Neutrophil (primary cell): ENCODE measurements around the gene ZBTB43.
A peak's percentile ranks its signal among the peaks of the same experiment; 100 is the strongest.
"Not testable (repeated sequence)": the region's sequence is repeated elsewhere in the genome, so short reads cannot be mapped to it uniquely, and the experiment has no call there.

Experiments
- H3K27ac ChIP-seq: fragments of 200-600 bp; sonication (generic); 2 replicates; pipeline ENCODE4 v1.5.1; 2016; ENCODE audit warnings: mild to moderate bottlenecking, moderate library complexity
- H3K27me3 ChIP-seq: fragments of 200-600 bp; sonication (generic); 2 replicates; pipeline ENCODE4 v1.6.0; 2016; ENCODE audit warnings: mild to moderate bottlenecking
- H3K36me3 ChIP-seq: fragments of 200-600 bp; sonication (generic); 2 replicates; pipeline ENCODE4 v1.5.1; 2017
- H3K4me1 ChIP-seq, 2 experiments: fragments of 200-600 bp in 1 of 2; sonication (generic) in 1 of 2; 1 replicate in 1 of 2; 2 replicates in 1 of 2; pipeline versions ENCODE4 v1.5.1 to v1.6.1; 2013 to 2016; ENCODE audit warnings: low read depth in 1 of 2, low read length in 1 of 2, mild to moderate bottlenecking in 1 of 2, moderate library complexity in 1 of 2; ENCODE audit not compliant: control insufficient read depth in 1 of 2, insufficient read depth in 1 of 2
- H3K4me3 ChIP-seq, 2 experiments: fragments of 200-600 bp in 1 of 2; sonication (generic) in 1 of 2; 1 replicate in 1 of 2; 2 replicates in 1 of 2; pipeline ENCODE4 v1.5.1; 2013 to 2016; ENCODE audit warnings: low read depth in 1 of 2, low read length in 1 of 2, mild to moderate bottlenecking in 1 of 2, moderate library complexity in 1 of 2
- H3K9me3 ChIP-seq: fragments of 200-600 bp; sonication (generic); 2 replicates; pipeline ENCODE4 v1.5.1; 2016
- TF ChIP-seq, protein P1 (sequence below): fragments of 200-600 bp; sonication (generic); IDR thresholded peaks from 2 replicates; pipeline ENCODE4 v1.5.1; 2016; ENCODE audit warnings: antibody characterized with exemption

ZBTB43 gene

DNA sequence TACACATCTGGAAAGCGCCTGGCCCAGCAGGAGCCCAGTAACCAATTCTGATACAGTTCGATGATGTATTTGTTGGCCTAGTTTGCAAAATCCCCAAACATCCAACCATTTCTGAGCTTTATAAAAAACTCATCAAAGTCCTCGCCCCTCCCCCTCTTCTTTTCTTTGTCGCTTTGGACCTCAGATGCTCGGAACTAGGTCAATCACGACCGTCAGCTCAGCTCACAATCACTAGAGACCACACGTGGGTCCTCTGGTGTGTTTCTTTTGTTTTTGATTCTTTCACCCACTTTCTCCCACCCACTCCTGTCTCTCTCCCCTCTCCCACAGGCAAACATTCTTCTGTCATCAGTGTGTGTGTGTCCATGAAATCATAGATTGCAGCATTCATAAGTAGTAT, 26.7 kb upstream of the ZBTB43 start:
- no peak overlapping the region for H3K27ac ChIP-seq
- no peaks in the 10 kb centered on the region for H3K4me1 ChIP-seq
- no peak overlapping the region for H3K4me3 ChIP-seq
- H3K9me3 ChIP-seq = no peaks in the 10 kb centered on the region
- TF ChIP-seq, protein P1, sequence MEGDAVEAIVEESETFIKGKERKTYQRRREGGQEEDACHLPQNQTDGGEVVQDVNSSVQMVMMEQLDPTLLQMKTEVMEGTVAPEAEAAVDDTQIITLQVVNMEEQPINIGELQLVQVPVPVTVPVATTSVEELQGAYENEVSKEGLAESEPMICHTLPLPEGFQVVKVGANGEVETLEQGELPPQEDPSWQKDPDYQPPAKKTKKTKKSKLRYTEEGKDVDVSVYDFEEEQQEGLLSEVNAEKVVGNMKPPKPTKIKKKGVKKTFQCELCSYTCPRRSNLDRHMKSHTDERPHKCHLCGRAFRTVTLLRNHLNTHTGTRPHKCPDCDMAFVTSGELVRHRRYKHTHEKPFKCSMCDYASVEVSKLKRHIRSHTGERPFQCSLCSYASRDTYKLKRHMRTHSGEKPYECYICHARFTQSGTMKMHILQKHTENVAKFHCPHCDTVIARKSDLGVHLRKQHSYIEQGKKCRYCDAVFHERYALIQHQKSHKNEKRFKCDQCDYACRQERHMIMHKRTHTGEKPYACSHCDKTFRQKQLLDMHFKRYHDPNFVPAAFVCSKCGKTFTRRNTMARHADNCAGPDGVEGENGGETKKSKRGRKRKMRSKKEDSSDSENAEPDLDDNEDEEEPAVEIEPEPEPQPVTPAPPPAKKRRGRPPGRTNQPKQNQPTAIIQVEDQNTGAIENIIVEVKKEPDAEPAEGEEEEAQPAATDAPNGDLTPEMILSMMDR = no peak
- no peaks in the 10 kb centered on the region for H3K36me3 ChIP-seq
- peaks cover 82% of the 10 kb centered on the region for H3K27me3 ChIP-seq

DNA sequence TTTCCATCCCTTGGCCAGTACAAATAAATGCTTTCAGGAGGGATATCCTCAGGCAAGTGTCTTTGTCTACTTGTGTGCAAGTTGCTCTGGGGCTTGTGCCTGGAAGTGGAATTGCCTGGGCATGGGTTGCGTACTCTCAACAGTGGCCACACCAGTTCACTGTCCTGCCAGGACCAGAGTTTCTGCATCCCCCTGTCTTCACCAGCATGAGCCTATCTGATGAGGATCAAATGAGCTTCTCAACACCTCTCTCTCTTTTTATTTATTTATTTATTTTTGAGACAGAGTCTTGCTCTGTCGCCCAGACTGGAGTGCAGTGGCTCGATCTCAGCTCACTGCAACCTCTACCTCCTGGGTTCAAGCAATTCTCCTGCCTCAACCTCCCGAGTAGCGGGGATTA, 26.1 kb upstream of the ZBTB43 start:
- H3K4me3 ChIP-seq, H3K9me3 ChIP-seq, H3K36me3 ChIP-seq, H3K4me1 ChIP-seq, H3K27ac ChIP-seq: not testable (repeated sequence)
- H3K27me3 ChIP-seq = peaks cover 79% of the 10 kb centered on the region

DNA sequence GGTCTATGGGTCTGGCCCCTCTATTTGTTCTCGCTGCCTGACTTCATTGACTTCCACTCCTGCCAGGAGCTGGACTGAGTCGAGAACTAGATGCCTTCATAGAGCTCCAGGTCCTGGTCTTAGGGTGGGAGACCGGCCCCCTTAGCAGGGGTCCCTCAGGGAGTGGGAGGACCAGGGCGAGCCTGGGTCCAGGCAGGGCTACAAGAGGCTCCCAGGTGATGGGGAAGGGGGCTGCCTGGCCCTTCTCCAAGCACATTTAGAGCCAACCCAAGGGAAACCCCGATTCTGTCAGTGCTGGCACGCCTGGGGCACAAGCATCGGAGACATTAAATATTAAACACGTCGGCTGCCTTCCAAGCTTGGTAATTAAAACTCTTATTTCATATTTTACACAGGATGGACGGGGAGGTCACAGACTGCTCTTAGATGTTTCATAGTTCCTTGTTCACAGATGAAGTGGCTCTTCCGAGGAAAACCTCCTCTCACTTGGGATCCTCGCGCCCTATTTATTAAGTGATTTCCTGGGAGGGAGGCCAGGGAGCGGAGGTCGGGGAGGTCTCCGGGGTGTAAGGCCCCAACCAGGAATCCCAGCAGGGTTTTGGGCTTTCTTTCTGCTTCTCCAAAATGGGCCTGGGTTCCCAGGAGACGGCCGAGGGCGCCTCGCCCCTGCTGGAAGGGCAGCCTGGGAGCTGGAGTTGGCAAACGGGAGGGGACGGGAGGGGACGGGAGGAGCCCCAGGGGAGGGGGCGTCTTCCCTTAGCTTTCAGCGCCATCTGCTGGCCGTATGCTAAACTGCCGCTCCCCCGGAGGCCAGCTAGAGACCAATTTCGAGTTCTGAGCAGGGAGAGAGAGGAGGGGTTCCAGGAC, 23.4 kb upstream of the ZBTB43 start:
- H3K9me3 ChIP-seq = no peaks in the 10 kb centered on the region
- no peak overlapping the region for H3K4me3 ChIP-seq
- peaks cover 61% of the 10 kb centered on the region for H3K27me3 ChIP-seq
- TF ChIP-seq, protein P1 = peak; percentile 81
- H3K36me3 ChIP-seq = no peaks in the 10 kb centered on the region
- no peaks in the 10 kb centered on the region for H3K4me1 ChIP-seq
- H3K27ac ChIP-seq = no peak overlapping the region

DNA sequence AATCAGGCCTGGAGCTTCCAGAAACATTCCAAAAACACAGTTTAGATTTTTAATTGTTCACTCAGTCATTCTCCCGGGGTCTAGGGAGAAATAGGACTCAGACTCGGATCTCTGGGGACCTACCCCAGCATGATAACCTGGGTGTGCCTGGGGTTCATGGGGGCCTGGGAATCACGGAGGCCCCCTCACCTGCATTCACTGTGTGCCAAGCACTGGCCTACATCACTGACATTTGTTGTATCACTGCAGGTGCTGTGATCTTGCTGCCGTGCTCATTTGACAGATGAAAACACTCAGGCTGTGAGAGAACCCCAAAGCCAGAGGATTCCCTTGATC, 22.8 kb upstream of the ZBTB43 start:
- H3K27ac ChIP-seq = no peak overlapping the region
- H3K36me3 ChIP-seq = no peaks in the 10 kb centered on the region
- TF ChIP-seq, protein P1 = peak; percentile 21
- H3K9me3 ChIP-seq = no peaks in the 10 kb centered on the region
- no peak overlapping the region for H3K4me3 ChIP-seq
- H3K27me3 ChIP-seq = peaks cover 61% of the 10 kb centered on the region
- H3K4me1 ChIP-seq = no peaks in the 10 kb centered on the region

DNA sequence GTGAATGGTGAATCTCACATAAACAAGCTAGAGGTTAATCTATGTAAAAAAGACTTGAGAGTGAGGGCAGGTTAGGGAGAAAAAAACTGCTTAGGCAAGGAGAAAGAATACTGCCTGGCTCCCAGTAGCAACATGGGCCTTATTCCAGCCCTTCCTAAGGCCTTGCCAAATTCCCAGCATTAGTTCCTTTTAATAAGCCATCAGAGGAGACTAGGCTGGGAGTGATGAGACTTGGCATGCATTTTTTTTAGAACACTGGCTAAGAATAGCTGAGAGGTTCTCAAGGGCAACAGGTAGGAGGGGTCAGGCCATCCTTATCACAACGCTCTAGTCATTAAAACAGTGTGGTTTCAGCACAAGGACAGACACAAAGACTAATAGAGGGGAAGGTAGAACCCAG, 20.9 kb upstream of the ZBTB43 start:
- peaks cover 61% of the 10 kb centered on the region for H3K27me3 ChIP-seq
- H3K36me3 ChIP-seq = no peaks in the 10 kb centered on the region
- TF ChIP-seq, protein P1 = no peak
- no peaks in the 10 kb centered on the region for H3K4me1 ChIP-seq
- H3K9me3 ChIP-seq = no peaks in the 10 kb centered on the region
- no peak overlapping the region for H3K27ac ChIP-seq
- no peak overlapping the region for H3K4me3 ChIP-seq

DNA sequence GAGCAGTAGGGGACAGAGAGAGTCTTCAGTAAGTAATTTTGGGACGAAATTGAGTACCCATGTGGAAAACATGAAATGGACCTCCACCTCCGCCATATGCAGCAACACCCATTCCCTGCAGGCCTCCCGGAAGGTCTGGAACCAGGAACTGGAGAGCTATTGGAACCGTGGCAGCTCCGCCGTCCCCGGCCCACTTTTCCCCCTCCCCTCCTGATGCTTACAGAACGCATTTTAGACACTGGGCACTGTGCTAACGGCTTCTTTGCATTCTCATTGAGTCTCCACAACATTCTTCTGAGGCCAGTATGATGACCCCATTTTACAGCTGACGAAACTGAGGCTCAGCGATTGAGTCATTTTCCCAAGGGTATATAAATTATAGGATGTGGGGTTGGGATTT, 20.4 kb upstream of the ZBTB43 start:
- TF ChIP-seq, protein P1 = no peak

DNA sequence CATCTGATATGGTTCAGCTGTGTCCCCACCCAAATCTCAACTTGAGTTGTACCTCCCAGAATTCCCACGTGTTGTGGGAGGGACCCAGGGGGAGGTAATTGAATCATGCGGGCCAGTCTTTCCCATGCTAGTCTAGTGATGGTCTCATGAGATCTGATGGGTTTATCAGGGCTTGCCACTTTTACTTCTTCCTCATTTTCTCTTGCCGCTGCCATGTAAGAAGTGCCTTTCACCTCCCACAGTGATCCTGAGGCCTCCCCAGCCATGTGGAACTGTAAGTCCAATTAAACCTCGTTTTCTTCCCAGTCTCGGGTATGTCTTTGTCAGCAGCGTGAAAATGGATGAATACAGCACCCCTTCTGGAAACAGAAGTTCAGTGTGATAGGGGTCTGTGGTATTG, 20.0 kb upstream of the ZBTB43 start:
- not testable (repeated sequence) for H3K36me3 ChIP-seq, H3K4me1 ChIP-seq, H3K4me3 ChIP-seq, H3K27ac ChIP-seq, H3K9me3 ChIP-seq
- peaks cover 63% of the 10 kb centered on the region for H3K27me3 ChIP-seq

More for the DNA sequence above, 20.4 kb upstream of the ZBTB43 start:
- Histone ChIP-seq H3K9me3 (no peaks in the 10 kb centered on the region), H3K4me3 (no peak overlapping the region), H3K36me3 (no peaks in the 10 kb centered on the region), H3K27ac (no peak overlapping the region), H3K4me1 (no peaks in the 10 kb centered on the region), H3K27me3 (peaks cover 63% of the 10 kb centered on the region)
